HG02885 (cell line): ENCODE results near the gene RTN4RL1.

Experiments
- ATAC-seq: cut with Tn5 transposase; IDR thresholded peaks from one replicate; pipeline ENCODE4 v1.9.1; 2021; ENCODE audit warnings: mild to moderate bottlenecking; ENCODE audit not compliant: unreplicated experiment, poor library complexity

RTN4RL1 gene

DNA sequence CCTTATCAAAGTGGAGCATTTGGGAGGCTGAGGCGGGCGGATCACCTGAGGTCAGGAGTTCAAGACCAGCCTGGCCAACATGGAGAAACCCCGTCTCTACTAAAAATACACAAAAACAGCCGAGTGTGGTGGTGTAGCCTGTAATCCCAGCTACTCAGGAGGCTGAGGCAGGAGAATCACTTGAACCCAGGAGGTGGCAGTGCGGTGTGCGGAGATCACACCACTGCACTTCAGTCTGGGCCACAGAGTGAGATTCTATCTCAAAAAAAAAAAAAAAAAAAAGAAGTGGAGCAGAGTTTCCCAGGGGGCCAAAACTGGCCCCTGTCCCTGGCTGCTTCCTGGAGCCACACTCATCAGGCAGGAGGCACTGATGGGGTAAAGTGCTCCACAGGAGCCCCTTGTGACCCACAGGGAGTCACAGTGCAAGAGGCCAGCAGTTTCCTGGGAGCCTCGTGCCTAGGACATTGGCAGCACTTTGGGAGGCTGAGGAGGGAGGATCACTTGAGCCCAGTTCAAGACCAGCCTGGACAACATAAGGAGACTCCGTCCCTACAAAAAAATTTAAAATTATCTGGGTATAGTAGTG, 44.4 kb downstream of the RTN4RL1 start:
- no peak for ATAC-seq

DNA sequence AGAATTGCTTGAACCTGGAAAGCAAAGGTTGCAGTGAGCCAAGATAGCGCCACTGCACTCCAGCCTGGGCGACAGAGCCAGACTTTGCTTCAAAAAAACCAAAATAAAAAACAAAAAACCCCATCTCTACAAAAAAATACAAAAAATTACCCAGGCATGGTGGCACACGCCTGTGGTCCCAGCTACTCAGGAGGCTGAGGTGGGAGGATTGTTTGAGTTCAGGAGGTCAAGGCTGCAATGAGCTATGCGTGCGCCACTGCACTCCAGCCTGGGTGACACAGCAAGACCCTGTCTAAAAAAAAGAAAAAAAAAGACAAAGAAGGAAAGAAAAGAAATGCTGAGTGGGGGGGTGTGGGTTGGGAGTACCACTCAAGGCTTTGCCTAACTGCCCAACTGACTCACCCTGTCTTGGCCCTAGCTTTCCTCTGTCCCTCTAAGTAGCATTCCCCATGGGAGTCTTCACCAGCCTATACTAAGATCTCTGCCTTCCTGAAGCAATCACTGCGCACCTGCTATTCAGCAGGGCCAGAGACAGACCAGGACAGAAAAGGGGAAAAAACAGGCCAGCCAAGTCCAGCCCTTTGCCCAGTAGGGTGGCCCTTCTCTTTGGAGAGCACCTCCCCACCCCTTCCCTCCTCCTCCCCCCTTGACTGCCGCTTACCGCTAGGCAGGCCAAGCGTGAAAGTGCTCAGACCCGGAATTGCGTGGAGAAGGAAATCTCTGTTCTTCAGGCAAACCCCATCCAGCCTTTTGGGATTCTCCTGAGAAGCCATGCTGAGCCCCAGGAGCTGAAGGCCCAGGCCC, 45.8 kb downstream of the RTN4RL1 start:
- ATAC-seq, result no peak

DNA sequence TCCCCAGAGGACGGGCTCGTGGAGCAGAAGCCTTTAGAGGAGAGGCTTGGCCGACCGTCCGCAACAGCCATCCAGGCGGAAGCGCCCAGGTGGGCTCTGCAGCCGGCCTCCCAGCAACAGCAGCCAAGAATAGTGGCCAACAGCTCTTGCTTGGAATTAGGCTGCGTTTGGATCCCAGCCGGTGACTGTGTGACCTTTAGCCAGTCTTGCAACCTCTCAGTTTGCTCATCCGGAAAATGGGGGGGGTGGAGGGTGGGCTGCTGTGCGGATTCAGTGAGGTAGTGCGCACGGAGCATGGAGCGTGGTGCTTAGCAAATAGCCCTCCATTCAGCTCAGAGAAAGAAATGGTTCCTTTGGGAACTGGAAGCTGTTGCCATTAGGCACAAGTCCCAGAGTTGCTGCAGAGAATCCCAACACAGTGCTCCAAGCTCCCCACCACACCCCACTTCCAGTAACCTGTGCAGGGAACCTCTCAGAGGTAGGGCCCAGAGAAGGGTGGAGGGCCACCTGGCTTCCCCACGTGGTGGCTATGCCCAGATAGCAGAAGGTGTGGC, 46.7 kb downstream of the RTN4RL1 start:
- ATAC-seq, result no peak

DNA sequence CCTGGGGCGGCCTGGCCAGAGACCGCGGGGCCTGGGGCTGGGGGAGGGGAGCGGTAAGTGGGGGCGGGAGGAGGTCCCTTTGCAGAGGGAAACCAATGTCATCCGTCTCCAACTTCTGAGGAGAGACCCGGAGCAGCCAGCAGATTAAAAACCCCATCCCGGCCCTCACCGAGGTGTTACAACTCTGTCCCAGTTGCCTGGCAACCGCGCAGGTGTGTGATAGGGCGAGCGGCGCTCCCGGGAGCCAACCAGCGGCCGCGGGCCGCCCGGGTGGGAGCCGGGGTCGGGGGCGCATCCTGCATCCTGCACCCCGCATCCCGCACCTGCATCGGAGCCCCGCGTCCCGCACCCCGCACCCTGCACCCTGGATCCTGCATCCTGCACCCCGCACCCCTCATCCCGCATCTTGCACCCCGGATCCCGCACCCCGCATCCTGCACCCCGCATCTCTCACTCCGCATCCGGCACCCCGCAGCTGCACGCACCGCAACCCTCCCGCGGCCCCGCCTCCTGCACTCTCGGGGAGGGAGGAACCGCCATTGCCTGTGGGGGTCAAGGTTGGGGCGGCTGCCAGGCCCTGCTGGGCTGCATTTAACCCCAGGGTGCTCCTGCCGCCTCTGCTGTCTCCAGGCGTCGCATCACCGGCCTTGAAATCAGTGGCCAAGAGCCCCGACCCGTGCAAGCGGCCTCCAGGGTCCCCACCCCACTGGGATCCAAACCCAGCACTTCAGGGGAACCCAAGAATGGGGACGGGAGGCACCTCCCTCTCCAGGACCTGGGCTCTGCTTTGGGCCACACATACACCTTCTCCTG, 47.3 kb downstream of the RTN4RL1 start:
- ATAC-seq, result no peak

DNA sequence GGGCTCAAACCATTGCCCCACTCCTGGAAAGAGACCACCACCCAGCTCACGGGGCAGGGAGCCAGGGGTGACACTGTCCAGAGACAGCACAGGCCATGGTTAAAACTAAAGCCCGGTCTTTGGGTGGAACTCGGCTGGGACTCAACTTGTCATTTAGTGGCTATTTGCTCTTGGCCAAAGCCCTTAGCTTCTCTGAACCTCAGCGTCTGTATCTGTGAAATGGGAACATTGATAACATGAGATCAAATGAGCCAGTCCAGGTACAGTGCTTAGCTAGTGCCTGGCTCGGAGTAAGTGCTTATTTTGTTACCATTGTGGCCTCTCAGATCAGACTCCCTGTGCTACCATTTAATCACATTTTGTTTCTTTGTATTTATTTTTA, 48.5 kb downstream of the RTN4RL1 start:
- no peak for ATAC-seq

DNA sequence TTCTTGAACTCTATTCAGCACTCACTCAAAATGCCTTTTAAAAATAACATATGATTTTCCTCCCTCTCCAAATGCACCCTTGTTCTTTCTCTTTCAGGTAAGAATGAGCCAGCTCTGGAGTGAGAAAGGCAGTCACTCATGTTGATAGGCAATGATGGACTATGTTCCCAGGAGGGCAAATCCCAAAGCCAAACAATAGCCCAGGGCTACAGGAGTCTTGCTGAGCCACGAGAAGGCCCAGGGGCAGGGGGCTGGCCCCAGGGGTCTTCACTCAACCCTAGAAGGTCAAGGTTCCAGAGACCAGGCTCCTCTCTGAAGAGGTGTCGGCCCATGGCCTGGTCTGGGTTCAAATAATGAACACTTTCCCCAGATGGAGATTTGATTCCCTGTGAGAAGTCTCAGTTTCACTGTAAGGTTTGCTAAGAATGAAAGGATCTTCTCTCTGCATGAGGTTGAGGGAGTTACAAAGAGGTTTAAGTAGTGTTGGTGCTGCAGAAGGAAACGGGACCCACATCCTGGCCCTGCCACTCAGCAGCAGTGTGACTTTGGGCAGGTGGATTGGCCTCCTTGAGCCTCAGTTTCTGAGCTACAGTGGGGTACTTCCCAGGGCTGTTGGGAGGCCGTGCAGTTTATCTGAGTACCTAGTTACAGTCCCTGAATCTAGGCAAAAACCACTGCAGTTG, 49.0 kb downstream of the RTN4RL1 start:
- no peak for ATAC-seq

DNA sequence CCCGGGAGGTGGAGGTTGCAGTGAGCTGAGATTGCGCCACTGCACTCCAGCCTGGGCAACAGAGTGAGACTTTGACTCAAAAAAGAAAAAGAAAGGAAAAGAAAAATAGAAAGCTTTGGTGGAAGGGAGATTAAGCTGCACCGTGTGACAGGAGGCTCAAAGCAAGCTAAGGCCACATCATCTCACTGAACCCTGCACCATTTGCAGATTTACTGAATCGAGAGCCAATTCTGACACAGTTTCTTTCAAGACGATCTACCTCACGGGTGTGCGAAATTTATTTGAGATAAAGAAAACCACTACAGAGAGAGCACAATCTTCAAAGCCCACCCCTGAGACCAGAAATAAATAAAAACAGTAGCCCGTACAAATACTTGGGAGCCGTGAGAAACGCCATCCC, 49.6 kb downstream of the RTN4RL1 start:
- ATAC-seq, result no peak

DNA sequence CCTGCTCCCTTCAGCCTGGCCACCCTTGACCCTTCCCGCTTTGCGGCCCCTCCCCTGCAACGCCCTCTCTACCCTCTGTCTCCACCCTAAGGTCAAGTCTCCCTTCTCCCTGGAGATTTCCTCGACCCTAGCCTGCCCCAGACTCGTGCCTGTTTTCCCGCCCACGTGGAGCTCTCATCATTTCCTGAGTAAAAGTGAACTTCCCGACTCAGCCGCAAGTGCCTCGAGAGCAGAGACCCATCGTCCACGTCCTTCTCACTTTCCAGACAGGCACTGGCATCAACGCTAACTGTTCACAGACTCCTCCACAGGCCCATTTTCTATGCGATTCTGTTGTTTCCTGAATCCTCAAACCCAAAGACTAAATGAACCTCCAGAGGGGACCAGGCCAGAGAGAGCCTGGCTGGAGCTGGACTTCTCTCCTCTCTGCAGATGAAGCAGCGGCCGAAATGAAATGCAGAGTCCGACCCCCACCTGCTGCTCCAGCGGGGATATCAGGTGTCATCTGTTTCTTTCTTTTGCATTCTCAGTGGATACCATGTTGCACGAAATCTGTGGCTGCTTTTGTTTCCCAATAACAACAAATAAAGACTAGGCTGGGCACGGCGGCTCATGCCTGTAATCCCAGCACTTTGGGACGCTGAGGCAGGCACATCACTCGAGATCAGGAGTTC, 52.5 kb downstream of the RTN4RL1 start:
- no peak for ATAC-seq

DNA sequence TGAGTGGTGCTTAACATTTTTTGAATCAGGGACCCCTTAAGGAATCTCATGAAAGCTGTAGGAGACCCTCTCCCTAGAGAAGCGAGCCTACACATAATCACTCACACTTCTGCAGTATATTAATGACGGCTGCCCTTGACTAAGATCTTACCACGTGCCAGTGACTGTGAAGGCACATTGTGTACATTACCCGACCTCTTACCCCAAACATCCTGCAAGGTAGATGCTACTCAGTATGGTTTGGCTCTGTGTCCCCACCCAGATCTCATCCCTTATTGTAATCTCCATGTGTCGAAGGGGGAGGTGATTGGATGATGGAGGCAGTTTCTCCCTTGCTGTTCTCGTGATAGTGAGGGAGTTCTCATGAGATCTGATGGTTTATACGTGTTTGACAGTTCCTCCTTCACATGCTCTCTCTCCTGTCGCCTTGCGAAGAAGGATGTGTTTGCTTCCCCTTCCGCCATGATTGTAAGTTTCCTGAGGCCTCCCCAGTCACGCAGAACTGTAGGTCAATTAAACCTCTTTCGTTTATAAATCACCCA, 54.2 kb downstream of the RTN4RL1 start:
- ATAC-seq, result no peak

DNA sequence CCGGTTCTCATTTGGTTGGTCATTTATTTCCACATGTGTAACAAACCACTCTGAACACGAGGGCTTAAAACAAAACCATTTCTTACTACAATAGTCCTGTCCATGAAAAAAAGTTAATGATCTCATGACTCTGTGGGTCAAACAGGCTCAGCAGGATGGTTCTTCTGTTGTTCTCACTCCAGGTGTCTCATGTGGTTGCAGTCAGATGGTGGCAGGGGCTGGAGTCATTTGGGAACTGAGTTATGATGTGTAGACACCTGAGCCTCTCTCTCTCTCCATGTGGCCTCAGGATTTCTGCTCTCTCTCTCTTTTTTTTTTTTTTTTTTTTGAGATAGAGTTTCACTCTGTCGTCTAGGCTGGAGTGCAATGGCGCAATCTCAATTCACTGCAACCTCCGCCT, 55.4 kb downstream of the RTN4RL1 start:
- ATAC-seq, result no peak

DNA sequence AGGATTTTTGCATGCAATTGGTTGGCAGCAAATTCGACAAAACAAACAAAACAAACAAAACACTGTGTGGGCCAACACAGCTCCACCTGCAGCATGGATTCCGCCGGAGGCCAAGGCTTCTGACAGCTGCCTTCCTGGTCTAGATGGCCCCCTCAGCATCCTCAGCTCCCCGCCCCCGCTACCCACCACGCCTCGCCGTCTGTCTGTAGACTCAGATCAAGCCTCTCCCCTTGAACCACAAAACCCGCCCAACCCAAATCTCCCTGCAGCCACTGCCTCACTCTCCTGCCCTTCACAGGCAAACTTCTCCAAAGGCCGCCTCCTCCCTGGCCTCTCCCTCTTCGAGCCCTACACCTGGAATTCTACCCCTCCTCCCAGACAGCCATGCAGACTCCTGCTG, 57.9 kb downstream of the RTN4RL1 start:
- ATAC-seq, result no peak

DNA sequence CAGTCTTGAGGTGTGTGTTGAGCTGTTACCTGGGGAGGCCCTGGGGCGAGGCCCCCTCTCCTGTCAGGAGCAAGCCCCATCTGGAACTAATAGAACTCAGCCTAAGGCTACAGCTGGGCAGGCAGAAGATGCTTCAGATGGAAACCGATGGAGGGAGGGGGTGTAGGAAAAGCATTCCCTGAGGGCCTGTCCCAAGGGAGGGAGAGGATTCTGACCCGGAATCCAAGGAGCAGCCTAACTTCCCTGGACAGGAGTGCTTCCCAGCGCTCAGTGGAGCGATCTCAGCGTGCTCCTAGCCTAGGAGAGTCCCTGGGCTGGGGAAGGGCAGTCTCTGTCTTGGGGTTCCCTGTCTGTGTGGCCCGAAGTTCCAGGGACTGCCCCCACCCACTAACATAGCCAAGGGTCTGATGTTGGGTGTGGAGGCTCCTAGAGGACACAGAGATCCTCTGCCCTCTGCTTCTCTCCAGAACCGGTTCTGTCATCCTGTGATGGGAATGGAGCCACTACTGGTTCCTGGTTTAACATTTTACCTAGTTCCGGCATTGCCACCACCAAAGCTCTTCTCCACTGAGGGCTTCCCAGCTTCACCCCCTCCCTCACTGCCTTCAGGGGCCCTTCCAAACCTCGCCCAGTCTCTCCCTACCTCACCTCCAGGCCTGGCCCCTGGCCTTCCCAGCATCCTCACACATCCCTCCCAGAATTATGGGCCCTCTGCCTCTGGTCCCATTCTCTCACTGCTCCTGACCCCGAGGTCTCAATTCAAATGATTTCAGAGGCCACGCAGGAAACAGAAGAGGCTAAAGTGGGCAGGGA, 58.7 kb downstream of the RTN4RL1 start:
- ATAC-seq, result no peak

DNA sequence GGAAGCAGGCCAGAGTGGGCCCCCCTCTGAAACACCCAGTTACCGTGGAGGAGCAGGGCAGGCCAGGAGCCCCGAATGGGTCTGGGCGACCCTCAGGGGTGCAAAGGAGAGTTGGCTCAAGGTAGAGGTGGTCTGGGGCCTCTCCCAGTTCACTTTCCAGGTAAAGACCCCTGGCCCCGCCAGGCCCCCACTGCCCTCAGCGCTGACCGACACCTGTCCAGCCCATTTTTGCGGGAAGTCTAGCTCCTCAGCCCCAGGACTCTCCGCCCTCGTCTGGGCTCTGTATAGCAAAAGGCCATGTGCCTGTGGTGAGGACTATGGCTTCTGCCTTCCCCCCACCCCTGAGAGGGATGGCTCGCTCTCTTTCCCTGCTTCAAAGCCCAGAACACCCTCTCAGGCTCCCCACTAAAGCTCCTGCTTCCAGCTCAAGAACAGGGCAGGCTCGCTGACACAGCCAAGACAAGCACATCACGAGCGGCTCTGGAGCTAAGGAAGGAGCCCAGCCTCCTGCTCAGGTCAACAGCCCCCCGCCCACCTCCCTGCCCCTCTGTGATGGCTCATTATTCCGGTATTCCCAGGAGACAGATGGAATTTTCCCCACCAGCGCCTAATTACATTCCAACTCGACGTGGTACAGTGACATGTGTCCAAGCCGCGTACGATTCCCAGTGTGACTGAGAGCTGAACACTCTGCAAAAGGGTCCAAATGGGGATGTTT, 59.4 kb downstream of the RTN4RL1 start:
- no peak for ATAC-seq

DNA sequence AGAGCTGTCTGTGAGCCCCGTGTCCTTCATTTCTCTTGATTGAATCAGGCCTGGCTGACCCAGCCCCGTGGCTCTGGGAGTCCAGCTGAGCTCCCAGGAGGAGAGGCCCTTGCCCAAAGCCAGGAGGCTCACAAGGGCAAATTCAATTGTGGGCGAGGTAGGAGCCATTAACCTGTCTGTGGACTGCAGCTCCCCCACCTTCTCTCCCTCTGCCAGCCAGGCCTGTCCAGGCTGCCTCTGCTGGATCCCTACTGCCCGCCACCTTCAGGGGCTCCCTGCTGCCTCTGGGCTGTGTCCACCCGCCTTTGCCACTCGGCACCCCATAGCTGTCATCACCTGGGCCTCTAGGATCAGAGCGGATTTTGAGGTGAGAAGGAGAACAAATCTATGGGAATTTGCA, 61.9 kb downstream of the RTN4RL1 start:
- no peak for ATAC-seq

DNA sequence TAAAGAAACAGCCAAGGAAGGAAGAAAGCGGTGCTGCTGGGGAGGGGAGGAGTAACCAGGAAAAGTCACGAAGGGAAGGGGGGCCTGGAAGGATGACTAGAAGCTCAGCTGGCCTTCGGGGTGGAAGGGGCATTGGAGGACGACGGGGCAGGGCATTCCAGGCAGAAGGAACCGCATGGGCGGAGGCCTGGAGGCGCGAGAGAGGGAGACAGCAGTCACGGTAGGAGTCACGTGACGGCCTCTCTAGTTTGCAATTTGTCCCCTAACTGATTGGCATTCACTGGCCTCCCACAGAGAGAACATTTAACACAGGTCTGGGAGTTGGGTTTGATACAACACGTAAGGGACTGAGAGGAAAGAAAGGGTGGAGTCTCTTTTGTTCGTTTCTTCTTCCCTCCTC, 63.9 kb downstream of the RTN4RL1 start:
- ATAC-seq, result no peak

DNA sequence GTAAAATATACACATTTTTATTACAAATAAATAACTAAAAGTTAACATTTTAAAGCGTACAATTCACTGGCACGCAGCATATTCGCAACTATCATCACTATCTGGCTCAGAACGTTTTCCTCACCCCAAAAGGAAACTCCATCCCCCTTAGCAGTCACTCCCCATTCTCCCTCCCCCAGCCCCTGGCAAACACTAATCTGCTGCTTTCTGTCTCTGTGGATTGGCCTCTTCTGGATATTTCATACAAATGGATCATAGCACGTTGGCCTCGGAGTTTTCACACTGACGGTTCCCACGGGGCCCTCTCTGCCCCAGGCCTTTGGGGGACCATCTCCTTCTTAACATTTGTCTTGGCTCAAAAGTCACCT, 64.6 kb downstream of the RTN4RL1 start:
- no peak for ATAC-seq

DNA sequence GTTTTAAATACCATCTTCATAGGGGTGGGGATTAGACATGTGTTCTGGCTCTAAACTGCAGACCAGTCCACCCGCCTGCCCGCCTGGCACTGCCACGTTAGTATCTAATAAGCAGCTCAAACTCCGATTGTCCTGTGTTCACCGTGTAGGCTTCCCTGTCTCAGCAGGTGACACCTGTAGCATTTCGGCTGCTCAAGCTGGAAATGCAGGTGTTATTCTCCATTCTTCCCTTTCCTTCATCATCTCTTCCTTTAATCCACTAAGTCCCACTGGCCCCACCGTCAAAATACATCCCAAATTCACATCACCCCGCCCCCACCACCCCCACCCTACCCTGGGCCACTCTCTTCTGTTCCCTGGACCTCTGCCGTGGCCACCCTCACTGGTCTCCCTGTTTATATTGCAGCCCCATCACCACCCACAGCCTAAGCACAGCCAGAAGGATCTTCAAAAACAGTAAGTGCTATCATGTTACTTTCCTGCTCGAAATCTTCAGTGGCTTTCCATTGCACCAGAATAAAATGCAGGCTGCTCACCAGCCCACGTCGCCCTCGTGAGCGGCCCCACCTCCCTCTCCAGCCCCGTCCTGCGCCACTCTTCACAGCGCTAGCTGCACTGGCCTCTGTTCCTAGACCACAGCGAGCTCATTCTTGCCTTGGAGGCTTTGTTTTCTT, 65.1 kb downstream of the RTN4RL1 start:
- no peak for ATAC-seq
